H1 (cell line): Measurements from ENCODE around the gene ZNF394. TPM values are rescaled to one million over a fixed set of nuclear protein-coding genes. Genes with fewer than 3 reads are reported as not detected.

ENCODE experiments used
- CTCF ChIA-PET: fragments of 300-600 bp; sonication (Branson Sonifier 250); formaldehyde crosslinking; loops from one replicate; lab custom pipeline; 2021; ENCODE audit not compliant: partially characterized antibody; lab: Charles Lee
- POLR2A ChIA-PET: fragments of 300-600 bp; sonication (Branson Sonifier 250); formaldehyde crosslinking; loops from one replicate; lab custom pipeline; 2021; ENCODE audit warnings: inconsistent platforms; ENCODE audit not compliant: partially characterized antibody; lab: Charles Lee
- DNase-seq, 2 experiments: peaks; one replicate each; pipeline versions ENCODE4 v3.0.0 to v3.0.0-alpha.2; 2010 to 2022; ENCODE audit warnings: low spot score in 2 of 2, low read depth in 1 of 2, mixed read lengths in 1 of 2
- FAIRE-seq: peaks from 2 replicates; lab custom pipeline; 2011; peaks lifted over from hg19 to GRCh38; lab: Jason Lieb, UNC
- H2AFZ ChIP-seq: 2 replicates; pipeline ENCODE4 v1.8.1; 2012; ENCODE audit warnings: low read length, inconsistent platforms
- H2AK5ac ChIP-seq: 2 replicates; pipeline ENCODE4 v1.6.1; 2013; ENCODE audit warnings: low read depth, low read length
- H2BK120ac ChIP-seq: replicated peaks from 2 replicates; pipeline ENCODE3; 2013; ENCODE audit warnings: low read depth, low read length, inconsistent platforms
- H2BK12ac ChIP-seq: 2 replicates; pipeline ENCODE4 v1.6.1; 2013; ENCODE audit warnings: low read depth, low read length
- H2BK15ac ChIP-seq: 2 replicates; pipeline ENCODE4 v1.6.1; 2013; ENCODE audit warnings: low read length
- H2BK20ac ChIP-seq: 2 replicates; pipeline ENCODE4 v1.6.1; 2013; ENCODE audit warnings: low read length
- H2BK5ac ChIP-seq: 2 replicates; pipeline ENCODE4 v1.6.1; 2013; ENCODE audit warnings: low read depth, low read length
- H3K14ac ChIP-seq: 2 replicates; pipeline ENCODE4 v1.6.1; 2013; ENCODE audit warnings: inconsistent platforms; ENCODE audit not compliant: insufficient read length
- H3K18ac ChIP-seq: 2 replicates; pipeline ENCODE4 v1.6.1; 2013; ENCODE audit warnings: low read length; ENCODE audit errors: extremely low read depth
- H3K23ac ChIP-seq: 2 replicates; pipeline ENCODE4 v1.6.1; 2013; ENCODE audit warnings: inconsistent platforms; ENCODE audit not compliant: insufficient read length
- H3K23me2 ChIP-seq: 2 replicates; pipeline ENCODE4 v1.6.1; 2013; ENCODE audit warnings: low read depth, low read length
- H3K27ac ChIP-seq: 2 replicates; pipeline ENCODE4 v1.6.1; 2011; ENCODE audit warnings: low read depth, low read length, inconsistent platforms
- H3K27me3 ChIP-seq, 4 experiments: replicated peaks in 1 of 4; 1 replicate in 1 of 4; 2 replicates in 3 of 4; pipeline versions ENCODE4 v1.6.1 to v1.8.1; 2011 to 2013; ENCODE audit warnings: low read length in 3 of 4, mild to moderate bottlenecking in 3 of 4, inconsistent platforms in 2 of 4, mixed read lengths in 2 of 4, moderate library complexity in 1 of 4; ENCODE audit not compliant: control insufficient read depth in 3 of 4, insufficient read depth in 3 of 4; ENCODE audit errors: extremely low read depth in 1 of 4
- H3K36me3 ChIP-seq, 4 experiments: 2 replicates each; pipeline versions ENCODE4 v1.6.1 to v1.8.1; 2011 to 2013; ENCODE audit warnings: mild to moderate bottlenecking in 4 of 4, low read length in 3 of 4, moderate library complexity in 2 of 4, control low read depth in 1 of 4, inconsistent platforms in 1 of 4; ENCODE audit not compliant: insufficient read depth in 4 of 4, control insufficient read depth in 2 of 4
- H3K4ac ChIP-seq: replicated peaks from 2 replicates; pipeline ENCODE3; 2013; ENCODE audit warnings: low read length, low read depth, mixed read lengths, inconsistent platforms; ENCODE audit not compliant: insufficient read length
- H3K4me1 ChIP-seq, 4 experiments: replicated peaks in 1 of 4; 1 replicate in 1 of 4; 2 replicates in 3 of 4; pipeline versions ENCODE4 v1.6.1 to v1.8.1; 2011 to 2013; ENCODE audit warnings: low read length in 3 of 4, inconsistent platforms in 2 of 4, mixed read lengths in 1 of 4; ENCODE audit not compliant: insufficient read depth in 4 of 4, control insufficient read depth in 3 of 4
- H3K4me2 ChIP-seq, 2 experiments: 2 replicates each; pipeline versions ENCODE4 v1.6.1 to v1.8.1; 2011 to 2013; ENCODE audit warnings: low read depth in 2 of 2, low read length in 2 of 2, control low read depth in 1 of 2, inconsistent platforms in 1 of 2, mild to moderate bottlenecking in 1 of 2; ENCODE audit not compliant: insufficient read depth in 1 of 2
- H3K4me3 ChIP-seq, 4 experiments: fragments of 200-600, 300-600 bp in 1 of 4; sonication (generic), shearing (Covaris generic), sonication (Bioruptor Twin) in 1 of 4; 2 replicates each; pipeline versions ENCODE4 v1.5.1 to v1.8.1; 2011 to 2016; ENCODE audit warnings: low read length in 4 of 4, low read depth in 3 of 4, control low read depth in 2 of 4, inconsistent platforms in 2 of 4, mild to moderate bottlenecking in 2 of 4, mixed read lengths in 1 of 4, moderate library complexity in 1 of 4; ENCODE audit not compliant: insufficient read depth in 2 of 4; ENCODE audit errors: extremely low read depth in 1 of 4
- H3K56ac ChIP-seq: replicated peaks from 2 replicates; pipeline ENCODE3; 2013; ENCODE audit warnings: low read depth, mild to moderate bottlenecking, mixed read lengths, low read length, inconsistent platforms; ENCODE audit not compliant: insufficient read length
- H3K79me1 ChIP-seq: 2 replicates; pipeline ENCODE4 v1.6.1; 2013; ENCODE audit warnings: low read depth, low read length, control low read depth
- H3K79me2 ChIP-seq, 2 experiments: 2 replicates each; pipeline versions ENCODE4 v1.6.1 to v1.8.1; 2012 to 2013; ENCODE audit warnings: low read length in 2 of 2, mild to moderate bottlenecking in 2 of 2, inconsistent platforms in 1 of 2; ENCODE audit not compliant: insufficient read depth in 2 of 2, control insufficient read depth in 1 of 2
- H3K9ac ChIP-seq, 4 experiments: replicated peaks in 1 of 4; 1 replicate in 1 of 4; 2 replicates in 3 of 4; pipeline versions ENCODE4 v1.6.1 to v1.8.1; 2011 to 2013; ENCODE audit warnings: low read depth in 3 of 4, low read length in 3 of 4, control low read depth in 2 of 4, mild to moderate bottlenecking in 2 of 4, moderate library complexity in 2 of 4, inconsistent platforms in 1 of 4; ENCODE audit errors: extremely low read depth in 1 of 4
- H3K9me3 ChIP-seq, 2 experiments: 2 replicates each; pipeline versions ENCODE4 v1.6.1 to v1.8.1; 2012 to 2013; ENCODE audit warnings: mild to moderate bottlenecking in 2 of 2, moderate library complexity in 2 of 2, control low read depth in 1 of 2, inconsistent platforms in 1 of 2, low read depth in 1 of 2, low read length in 1 of 2, mixed read lengths in 1 of 2; ENCODE audit not compliant: insufficient read depth in 2 of 2
- H4K20me1 ChIP-seq, 2 experiments: replicated peaks in 1 of 2; 2 replicates each; pipeline versions ENCODE3 to v1.8.1; 2011 to 2013; ENCODE audit warnings: inconsistent platforms in 2 of 2, low read length in 2 of 2, mild to moderate bottlenecking in 1 of 2; ENCODE audit not compliant: insufficient read depth in 2 of 2, control insufficient read depth in 1 of 2
- H4K5ac ChIP-seq: 2 replicates; pipeline ENCODE4 v1.6.1; 2013; ENCODE audit warnings: low read length, low read depth, mixed read lengths, inconsistent platforms; ENCODE audit not compliant: insufficient read length
- H4K8ac ChIP-seq: 2 replicates; pipeline ENCODE4 v1.8.0; 2013; ENCODE audit warnings: mild to moderate bottlenecking, moderate library complexity, low read length, inconsistent platforms; ENCODE audit not compliant: insufficient read depth; ENCODE audit errors: extremely low read depth
- H4K91ac ChIP-seq: replicated peaks from 2 replicates; pipeline ENCODE3; 2013; ENCODE audit warnings: low read length, mixed read lengths, inconsistent platforms; ENCODE audit not compliant: insufficient read length
- EGR1 ChIP-seq: IDR thresholded peaks from 2 replicates; pipeline ENCODE4 v1.6.1; 2011; ENCODE audit warnings: low read depth, low read length, borderline replicate concordance
- WGBS, 2 experiments: shearing (Covaris generic) in 1 of 2; methylation state at CpG; one replicate each; pipeline versions ENCODE4 v1.1.6 to v1.1.7; 2013 to 2015; ENCODE audit warnings: low lambda C conversion rate in 2 of 2, mixed read lengths in 2 of 2, inconsistent platforms in 1 of 2, low coverage in 1 of 2, missing lambda C conversion rate in 1 of 2; ENCODE audit not compliant: insufficient replicate concordance in 2 of 2, insufficient coverage in 1 of 2, insufficient read length in 1 of 2; ENCODE audit errors: extremely low coverage in 1 of 2, missing lambda C conversion rate in 1 of 2; 5-methylcytosine and 5-hydroxymethylcytosine counted together
- polyA plus RNA-seq, 7 experiments: library from polyadenylated mRNA; depleted of rRNA in 3 of 7; stranded (reverse) in 5 of 7; unstranded in 2 of 7; fragments of >200 nt in 5 of 7; fragments of 200-250 nt in 2 of 7; gene quantifications; 1 replicate in 5 of 7; 2 replicates in 1 of 7; 4 replicates in 1 of 7; pipeline versions ENCODE4 v1.2.1 to v1.2.3, GENCODE V29; 2011 to 2013; ENCODE audit warnings: missing spikeins in 2 of 7, mixed read lengths in 2 of 7
- total RNA-seq: library from RNA; stranded (reverse); fragmentation: NEBNext Ultra II Directional; extraction: Animal tissue kit (Norgen Biotek cat#: 25700); gene quantifications from 2 replicates; pipeline ENCODE4 v1.2.1, GENCODE V29; 2021

ZNF394 gene
- total and polyA plus RNA-seq, 2 of the 8 experiments (the other 6 are each of a cell fraction or from before 2014, with no cell fraction given): 6.6 to 19.3 TPM

- no peak overlapping the region for H3K23ac ChIP-seq
- FAIRE-seq (no peak), DNase-seq (peak; percentile 94 to 97)
- no peak overlapping the region for H2AK5ac ChIP-seq
- no peaks in the 10 kb centered on the region for H3K27me3 ChIP-seq
- H3K56ac ChIP-seq: no peak overlapping the region
- peak overlapping the region; percentile 89 to 97 (median 94) for H3K4me3 ChIP-seq
- peaks cover 0 to 30% of the 10 kb centered on the region in 2 experiments; a peak in 3 of 4 replicates for H3K79me2 ChIP-seq
- no peak overlapping the region for H4K5ac ChIP-seq
- H2AFZ ChIP-seq: 0 out of 2 replicates have a peak overlapping the region, but pooled peaks have one; percentile 44
- peaks cover 0 to 7% (median 4%) of the 10 kb centered on the region in 4 experiments; a peak in 5 of 7 replicates for H3K4me1 ChIP-seq
- H4K8ac ChIP-seq: no peak overlapping the region
- no peaks in the 10 kb centered on the region for H3K79me1 ChIP-seq
- H3K9me3 ChIP-seq: no peaks in the 10 kb centered on the region
- CTCF ChIA-PET: interaction anchor here (1.1 kb wide), 1 partner anchor 12 kb away, joined by 4 read pairs; no protein-coding TSS in a partner anchor
- H2BK15ac ChIP-seq: no peak overlapping the region
- H3K18ac ChIP-seq: no peak overlapping the region
- no peak overlapping the region for H2BK12ac ChIP-seq
- H3K4me2 ChIP-seq: peak overlapping the region; percentile 47 to 62
- H3K23me2 ChIP-seq: peaks cover 5% of the 10 kb centered on the region; the same call in 1 of the 2 replicates
- H3K36me3 ChIP-seq: no peaks in the 10 kb centered on the region; a peak in 1 of 8 replicates
- H3K9ac ChIP-seq: no peak overlapping the region; a peak in 2 of 7 replicates
- no peak overlapping the region for H3K27ac ChIP-seq
- peak overlapping the region; percentile 96; the same call in 1 of the 2 replicates for H2BK5ac ChIP-seq
- POLR2A ChIA-PET: interaction anchor here (0.8 to 3.2 kb wide), 16 partner anchors 9 to 95 kb away, joined by 3 to 26 read pairs (median 6); partner anchors contain the start of genes ATP5MF, BUD31, FAM200A and PDAP1
- no peak overlapping the region for H3K14ac ChIP-seq
- H4K91ac ChIP-seq: no peak overlapping the region
- H4K20me1 ChIP-seq: peaks cover 3% of the 10 kb centered on the region in 2 experiments
- H2BK20ac ChIP-seq: no peak overlapping the region
- H3K4ac ChIP-seq: no peak overlapping the region
- H2BK120ac ChIP-seq: no peak overlapping the region
- WGBS, 2 experiments: 14% methylated on average over 19 of the region's 19 CpGs; no CpG with 5 or more reads in 1 of the 2 experiments
- peak; percentile 77; the same call in 1 of the 2 replicates for TF ChIP-seq EGR1
Measured at GRCh38 chr7:99504281-99504602, 4.2 kb upstream of the ZNF394 start.
